Activated CD8-positive, alpha-beta memory T cell treated with anti-CD3 and anti-CD28 coated beads, Interleukin-2, amount 50 U/mL, for 1 hour (primary cell): ENCODE measurements around the gene SLC12A6.
A peak's percentile ranks its signal among the peaks of the same experiment; 100 is the strongest.
"Not testable (repeated sequence)": the region's sequence is repeated elsewhere in the genome, so short reads cannot be mapped to it uniquely, and the experiment has no call there.

Source experiments
- DNase-seq: peaks from one replicate; pipeline ENCODE4 v3.0.0-alpha.2; 2020; ENCODE audit errors: extremely low read depth

The SLC12A6 gene

GRCh38 chr15:34337557-34338306 is at the start of gene SLC12A6:
Gene SLC12A6 (minus strand): TSS chr15:34337781. CDS start chr15:34336680, 1,101 bp downstream.
- DNase-seq = peak; percentile 61

DNA sequence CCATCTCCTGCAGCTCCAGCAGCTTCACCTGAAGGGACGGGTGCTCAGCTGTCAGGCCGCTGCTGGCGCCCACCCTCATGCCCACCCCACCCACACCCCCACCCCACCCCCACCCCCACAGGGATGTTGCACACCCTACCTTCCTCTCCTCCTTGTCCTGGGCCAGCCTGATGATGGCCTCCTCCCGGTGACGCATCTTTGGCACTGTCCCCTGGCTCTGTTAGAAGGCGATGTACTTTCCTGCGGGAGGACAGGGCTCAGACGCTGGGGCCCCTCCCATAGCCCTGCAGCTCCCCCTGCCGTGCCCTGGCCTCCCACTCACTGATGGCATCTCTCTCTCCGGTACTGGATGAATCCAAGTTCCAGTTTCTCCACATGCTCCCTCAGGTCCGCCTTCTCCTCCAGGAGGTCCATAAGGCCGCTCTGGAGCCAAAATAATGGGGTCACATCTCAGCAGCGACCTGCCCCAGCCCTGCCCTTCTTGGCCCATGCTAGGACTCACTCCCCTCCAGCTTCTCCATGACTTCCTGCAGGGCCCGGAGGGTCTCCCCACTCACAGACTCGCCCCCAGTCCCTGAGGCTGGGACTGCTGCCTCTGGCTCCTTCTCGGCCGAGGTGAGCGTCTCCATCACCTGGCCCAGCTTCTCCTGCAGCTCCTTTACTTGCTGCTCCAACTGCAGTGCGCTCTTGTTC is 44.4 kb upstream of the SLC12A6 start:
- DNase-seq = not testable (repeated sequence)

- not testable (repeated sequence) for DNase-seq
Observed at GRCh38 chr15:34380491-34380890, 42.9 kb upstream of the SLC12A6 start.

GRCh38 chr15:34376856-34377255 is 39.3 kb upstream of the SLC12A6 start:
- no peak for DNase-seq

DNA sequence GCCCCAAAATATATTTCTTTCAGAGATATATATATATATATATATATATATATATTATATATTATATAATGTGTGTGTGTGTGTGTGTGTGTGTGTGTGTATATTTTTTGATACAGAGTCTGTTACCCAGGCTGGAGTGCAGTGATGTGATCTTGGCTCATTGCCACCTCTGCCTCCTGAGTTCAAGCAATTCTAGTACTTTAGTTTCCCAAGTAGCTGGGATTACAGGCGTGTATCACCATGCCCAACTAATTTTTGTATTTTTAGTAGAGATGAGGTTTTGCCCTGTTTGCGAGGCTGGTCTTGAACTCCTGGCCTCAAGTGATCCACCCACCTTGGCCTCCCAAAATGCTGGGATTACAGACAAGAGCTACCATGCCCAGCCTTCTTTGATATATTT is 38.0 kb upstream of the SLC12A6 start:
- DNase-seq = not testable (repeated sequence)

GRCh38 chr15:34374816-34375215 is 37.2 kb upstream of the SLC12A6 start:
- no peak for DNase-seq

DNA sequence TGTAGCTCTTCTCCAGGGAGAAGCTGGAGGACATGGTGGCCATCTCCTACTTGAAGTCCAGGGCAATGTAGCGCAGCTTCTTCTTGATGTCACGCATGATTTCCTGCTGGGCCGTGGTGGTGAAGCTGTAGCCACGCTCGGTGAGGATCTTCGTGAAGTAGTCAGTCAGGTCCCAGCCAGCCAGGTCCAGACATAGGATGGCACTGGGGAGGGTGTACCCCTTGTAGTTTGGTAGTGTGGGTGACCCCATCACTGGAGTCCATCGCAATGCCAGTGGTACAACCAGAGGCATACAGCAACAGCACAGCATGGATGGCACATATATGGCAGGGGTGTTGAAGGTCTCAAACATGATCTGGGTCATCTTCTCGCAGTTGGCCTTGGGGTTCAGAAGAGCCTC is 36.4 kb upstream of the SLC12A6 start:
- DNase-seq = no peak

DNA sequence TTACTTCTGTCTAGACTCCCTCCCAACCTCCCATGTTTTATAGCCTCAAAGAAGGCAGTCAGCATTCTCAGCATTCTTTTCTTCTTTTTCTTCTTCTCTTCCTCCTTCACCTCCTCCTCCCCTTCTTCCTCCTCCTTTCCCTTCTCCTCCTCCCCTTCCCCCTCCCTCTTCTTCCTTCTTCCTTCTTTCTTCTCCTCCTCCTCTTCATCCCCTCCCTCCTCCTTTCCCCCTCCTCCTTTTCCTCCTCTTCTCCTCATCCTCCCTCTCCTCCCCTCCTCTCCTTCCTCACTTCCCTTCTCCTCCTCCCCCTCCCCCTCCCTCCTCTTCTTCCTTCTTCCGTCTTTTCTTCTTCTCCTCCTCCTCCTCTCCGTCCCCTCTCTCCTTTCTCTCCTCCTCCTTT is 33.1 kb upstream of the SLC12A6 start:
- DNase-seq = no peak

DNA sequence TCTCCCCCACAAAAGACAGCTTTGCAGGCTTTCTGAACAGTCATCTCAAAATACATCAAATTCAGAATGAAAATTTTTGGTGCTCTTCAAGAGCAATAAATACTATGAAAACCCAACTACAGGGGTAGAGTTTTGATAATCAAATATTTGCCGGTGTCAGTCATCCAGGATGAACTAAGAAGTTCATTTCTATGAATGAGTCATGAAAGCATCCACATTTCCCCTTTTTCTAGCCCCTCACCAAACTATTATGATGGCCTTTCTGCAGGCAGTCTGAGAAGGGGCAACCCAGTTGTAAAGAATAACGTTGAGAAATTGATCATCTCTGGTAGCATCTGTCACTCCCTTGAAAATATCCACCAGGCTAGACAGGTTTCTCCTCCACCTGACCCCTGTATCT is 32.5 kb upstream of the SLC12A6 start:
- no peak for DNase-seq

GRCh38 chr15:34367101-34368081 is 29.8 kb upstream of the SLC12A6 start, which contains the start of gene LPCAT4:
Gene LPCAT4 (minus strand): TSS chr15:34367196. CDS start chr15:34367100, 96 bp downstream.
- peak; percentile 73 for DNase-seq

DNA sequence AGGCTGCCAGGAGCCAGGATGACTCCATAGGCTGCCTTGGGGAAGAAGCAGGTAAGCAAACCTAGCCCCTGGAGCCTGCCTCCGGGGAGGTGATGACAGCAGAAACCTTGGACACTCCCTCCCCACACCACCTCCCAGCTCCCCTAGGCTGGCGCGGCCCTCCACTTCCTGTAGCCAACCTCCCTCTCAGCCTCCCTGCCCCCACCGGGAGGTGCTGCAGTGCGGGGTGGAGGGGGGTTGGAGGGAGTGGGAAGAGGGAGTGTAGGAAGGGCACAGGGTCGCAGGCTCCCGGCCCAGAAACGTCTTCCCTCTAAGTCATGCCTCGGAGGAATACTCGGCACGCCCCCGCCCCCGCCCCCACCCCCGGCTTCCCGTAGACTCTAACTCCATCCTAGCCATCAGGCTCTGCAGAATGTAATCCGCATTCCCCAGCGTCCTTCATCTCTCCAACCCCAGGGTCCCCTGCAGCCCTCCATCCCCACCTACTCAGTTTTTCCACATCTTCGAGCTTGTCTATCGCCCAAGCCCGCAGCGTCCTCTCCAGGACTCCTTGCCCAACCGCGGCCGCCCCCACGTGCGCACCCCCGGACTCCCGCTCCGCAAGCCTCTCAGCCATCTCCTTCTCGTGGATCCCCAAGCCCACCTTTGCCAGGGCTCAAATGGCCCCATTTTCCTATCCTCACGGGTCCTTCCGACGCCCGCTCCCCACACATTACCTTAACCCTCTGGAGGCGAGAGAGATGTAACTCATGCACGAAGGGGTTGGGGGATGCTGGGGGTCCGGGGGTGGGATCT is 28.9 kb upstream of the SLC12A6 start:
- DNase-seq = no peak

GRCh38 chr15:34365836-34366235 is 28.3 kb upstream of the SLC12A6 start:
- no peak for DNase-seq

GRCh38 chr15:34365091-34365825 is 27.7 kb upstream of the SLC12A6 start:
- no peak for DNase-seq

DNA sequence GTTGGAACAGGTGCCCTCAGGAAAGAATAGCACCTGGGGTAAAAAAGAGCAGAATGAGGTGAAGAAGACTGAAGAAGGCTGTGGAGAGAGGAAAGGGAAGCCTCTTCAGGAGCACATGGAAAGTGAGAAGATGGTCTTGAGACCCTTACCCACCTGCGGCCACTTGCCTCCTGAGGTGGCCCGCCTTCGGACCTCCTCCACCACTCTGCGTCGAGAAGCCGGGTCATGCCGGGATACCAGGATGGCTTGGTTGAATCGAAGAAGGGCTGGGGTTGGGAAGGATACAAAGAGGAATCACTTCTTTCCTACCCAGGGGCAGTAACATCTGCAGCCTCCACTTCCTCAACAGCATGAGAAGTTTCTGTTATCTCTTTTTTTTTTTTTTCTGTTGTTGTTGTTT is 26.5 kb upstream of the SLC12A6 start:
- no peak for DNase-seq

- no peak for DNase-seq
Observed at GRCh38 chr15:34362047-34362773, 24.6 kb upstream of the SLC12A6 start.

DNA sequence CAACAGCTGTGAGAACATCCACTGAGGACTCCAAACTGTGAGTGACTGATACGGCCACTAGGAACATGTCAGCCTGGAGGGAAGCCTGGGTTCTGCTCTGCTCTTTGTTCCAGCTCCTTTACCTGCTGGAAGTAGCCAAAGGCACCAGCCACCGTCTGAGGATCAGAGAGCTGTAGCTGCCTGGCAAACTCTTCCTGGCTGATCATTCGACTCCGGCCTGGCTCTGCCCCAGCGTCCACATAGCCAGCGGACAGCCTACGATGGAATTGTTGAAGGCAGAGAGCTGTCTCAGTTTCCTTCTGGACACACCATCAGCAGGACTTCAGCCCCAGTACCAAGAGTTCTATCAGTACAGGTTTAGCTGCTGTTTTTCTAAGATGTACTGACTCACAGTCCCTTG is 23.7 kb upstream of the SLC12A6 start:
- no peak for DNase-seq

- no peak for DNase-seq
Observed at GRCh38 chr15:34360298-34360697, 22.7 kb upstream of the SLC12A6 start.

GRCh38 chr15:34359416-34359815 is 21.8 kb upstream of the SLC12A6 start:
- no peak for DNase-seq

DNA sequence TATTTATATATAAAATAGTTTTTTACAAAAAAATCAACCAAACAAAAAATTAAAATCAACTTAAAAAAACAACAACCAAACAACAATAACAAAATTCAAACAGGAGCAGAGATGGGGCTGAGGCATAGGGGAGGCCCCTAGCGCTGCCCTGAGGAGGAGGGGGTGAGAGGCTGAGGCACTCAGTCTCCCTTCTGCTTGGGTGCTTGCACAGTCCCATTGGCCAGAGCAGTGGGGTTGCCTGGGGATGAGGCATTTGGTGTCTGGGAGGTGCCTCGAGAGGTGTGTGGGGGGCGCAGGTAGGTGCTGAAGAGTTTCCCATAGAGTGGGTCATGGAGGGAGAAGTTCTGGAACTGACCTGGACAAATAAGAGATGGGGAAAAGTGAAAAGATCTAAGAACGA is 21.4 kb upstream of the SLC12A6 start:
- no peak for DNase-seq

DNA sequence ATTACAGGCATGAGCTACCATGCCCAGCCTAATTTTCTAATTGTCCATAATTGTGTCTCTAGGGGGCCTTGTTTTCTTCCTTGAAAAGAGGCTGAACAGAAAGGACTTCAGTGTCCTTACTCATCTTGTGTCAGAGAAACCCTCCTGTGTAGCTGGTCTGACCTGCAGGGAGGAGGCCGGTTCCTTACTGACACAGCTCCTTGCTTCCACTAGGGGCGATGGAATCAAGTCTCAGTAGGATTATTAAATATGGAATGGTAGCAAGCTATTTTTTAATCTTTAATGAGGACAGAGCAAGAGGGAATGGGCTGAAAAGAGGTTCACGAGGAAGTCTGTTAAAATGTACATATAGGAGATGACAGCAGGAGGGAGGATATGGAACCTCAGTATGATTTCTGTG is 20.8 kb upstream of the SLC12A6 start:
- no peak for DNase-seq
